Hematopoietic multipotent progenitor cell treated with erythropoietin and hydrocortisone succinate and interleukin-3 and kit ligand, for 17 days (in vitro differentiated cells): ENCODE results near the gene CTSH.
"Not testable (repeated sequence)": the region's sequence is repeated elsewhere in the genome, so short reads cannot be mapped to it uniquely, and the experiment has no call there.

ENCODE experiments used
- DNase-seq: peaks from one replicate; pipeline ENCODE4 v3.0.0-alpha.2; 2015; ENCODE audit warnings: low spot score

Gene CTSH

DNA sequence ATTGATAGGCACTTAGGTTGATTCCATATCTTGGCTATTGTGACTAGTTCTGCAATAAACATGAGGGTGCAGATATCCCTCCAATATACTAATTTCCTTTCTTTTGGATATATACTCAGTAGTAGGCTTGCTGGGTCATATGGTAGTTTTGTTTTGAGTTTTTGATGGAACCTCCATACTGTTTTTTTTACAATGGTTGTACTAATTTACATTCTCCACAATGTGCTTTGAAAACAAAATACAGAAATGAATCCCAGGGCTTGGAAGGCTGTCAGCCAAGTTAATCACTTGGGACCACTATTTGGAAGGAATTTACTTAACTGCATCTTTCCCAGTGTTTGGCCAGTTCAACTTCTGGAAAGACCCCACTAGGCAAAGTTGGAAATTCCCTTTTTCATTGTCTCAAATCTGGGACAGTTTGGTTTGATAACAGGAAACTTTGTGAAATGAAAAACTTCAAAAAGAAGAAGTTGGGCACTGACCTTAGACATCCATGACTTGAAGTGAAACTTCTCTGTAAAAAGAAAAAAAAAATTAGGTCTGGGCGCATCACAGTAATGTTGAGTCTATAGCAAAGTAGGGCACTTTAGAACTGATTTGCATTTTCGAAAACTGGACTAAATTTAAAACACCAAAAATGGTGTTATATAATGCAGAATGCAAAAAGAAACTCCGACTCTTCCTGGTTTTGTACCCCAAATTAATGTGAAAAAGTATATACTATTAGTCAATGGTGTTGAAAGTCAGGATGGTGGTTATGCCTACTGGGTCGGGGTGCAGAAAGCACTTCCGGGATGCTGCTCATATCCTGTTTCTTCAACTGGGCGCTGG is 6.0 kb downstream of the CTSH start:
- no peak for DNase-seq

DNA sequence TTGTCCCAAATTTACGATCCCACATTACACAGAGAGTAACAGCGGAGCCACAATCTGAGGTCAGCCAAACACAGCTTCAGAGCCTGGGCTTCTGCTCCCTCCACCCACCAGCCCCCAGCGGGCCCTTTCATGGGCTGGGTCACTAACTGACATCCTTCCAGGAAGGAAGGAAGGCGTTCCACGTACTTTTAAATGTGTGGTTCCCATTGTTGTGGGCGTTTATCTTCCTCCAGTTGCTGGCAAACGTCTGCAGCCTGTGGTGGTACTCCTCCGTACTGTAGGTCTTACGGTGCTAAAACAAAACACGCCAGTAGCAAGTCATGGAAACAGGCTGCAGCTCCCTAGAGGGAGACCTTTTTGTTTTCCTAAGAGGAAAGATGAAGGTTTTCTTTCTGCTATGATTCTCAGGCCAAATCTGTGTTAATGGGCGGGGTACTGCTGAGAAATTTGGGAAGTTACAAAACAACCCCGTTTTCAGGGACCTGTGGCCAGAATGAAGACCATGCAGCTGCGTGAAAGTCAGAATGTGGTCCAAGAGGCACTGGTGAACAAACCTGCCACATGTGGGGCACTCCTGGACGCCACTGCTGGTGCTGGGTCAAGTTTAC is 7.6 kb downstream of the CTSH start:
- DNase-seq = no peak

DNA sequence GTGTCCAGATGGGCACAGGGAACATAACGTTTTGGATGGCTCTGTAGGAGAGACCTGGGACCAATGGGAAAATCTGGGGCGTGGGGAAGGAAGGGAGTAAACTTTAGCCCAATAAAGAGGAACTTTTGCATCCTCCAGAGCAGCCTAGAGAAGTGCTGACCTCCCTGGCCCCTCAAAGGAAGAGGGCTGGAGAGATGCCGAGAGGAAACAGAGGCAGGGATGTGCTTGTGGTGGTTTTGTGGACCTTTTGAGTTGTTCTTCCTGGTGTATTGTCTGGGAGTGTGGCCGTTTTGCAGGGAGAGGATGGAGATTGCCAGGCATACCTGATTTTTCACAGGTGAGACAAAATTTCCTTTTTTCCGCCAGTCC is 10.2 kb downstream of the CTSH start:
- no peak for DNase-seq

DNA sequence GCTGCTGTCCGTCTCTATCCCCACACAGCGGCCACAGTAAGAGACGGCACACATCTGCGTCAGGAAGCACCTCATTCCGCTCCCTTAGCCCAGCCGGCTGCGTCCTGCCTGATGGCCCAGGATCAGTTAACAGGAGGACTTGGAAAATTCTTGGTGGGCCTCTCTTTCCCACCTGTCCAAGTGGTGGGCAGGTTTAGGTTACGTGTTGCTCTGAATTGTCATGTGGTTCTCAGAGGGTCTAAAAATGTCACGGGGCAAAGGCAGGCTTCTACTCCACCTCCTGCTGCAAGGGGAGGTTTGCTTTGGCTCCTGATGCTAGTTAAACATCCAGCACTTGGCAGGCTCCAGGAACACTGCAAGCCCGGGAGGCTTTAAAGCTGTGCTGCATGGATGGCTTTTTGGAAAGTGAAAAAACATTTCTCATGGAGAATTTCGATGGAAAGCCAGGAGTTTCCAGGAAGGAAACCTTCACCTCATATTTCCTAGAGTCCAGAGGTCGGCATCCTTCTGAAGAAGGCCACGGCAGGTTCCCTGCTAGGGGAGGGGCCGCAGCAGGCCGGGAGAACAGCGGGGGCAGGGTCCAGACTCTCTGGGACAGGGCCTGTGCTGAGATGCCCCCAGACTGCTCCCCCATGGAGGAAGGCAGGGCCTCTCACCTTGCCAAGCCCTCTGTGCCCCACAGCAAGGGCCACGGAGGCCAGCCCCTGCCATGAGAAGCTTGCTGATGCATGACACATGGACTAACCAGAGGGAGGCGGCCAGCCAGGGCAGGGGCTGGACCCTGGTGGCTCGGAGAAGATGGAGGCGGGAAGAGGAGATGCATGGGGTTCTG is 10.8 kb downstream of the CTSH start:
- no peak for DNase-seq

DNA sequence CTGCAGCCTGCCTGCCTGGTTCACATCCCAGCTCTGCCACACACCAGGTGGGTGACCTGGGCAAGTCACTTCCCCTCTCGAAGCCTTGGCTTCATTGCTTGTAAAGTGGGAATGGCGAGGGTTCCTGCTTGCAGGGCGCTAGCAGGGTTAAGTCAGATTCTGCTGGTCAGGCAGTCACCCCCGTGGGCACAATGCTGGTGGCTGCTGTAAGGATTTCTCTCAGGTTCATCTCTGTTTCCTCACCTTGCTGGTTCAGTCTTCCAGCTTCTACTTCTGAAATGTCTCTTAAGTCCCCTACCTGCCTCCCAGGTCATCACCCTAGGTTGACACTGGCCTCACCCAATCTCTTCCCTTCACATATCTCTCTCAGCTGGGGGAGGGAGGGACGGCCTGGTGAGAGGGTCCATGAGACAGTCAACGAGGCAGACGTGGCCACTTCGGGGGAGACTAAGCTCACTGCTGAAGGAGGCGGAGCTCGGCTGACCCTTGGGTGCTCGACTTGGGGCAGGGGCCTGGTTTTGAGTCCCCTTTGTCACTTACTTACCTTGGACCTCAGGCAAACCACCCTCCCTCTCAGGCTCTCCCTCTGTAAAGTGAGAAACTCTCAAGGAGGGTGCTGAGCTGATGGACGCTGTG is 11.5 kb downstream of the CTSH start:
- no peak for DNase-seq

DNA sequence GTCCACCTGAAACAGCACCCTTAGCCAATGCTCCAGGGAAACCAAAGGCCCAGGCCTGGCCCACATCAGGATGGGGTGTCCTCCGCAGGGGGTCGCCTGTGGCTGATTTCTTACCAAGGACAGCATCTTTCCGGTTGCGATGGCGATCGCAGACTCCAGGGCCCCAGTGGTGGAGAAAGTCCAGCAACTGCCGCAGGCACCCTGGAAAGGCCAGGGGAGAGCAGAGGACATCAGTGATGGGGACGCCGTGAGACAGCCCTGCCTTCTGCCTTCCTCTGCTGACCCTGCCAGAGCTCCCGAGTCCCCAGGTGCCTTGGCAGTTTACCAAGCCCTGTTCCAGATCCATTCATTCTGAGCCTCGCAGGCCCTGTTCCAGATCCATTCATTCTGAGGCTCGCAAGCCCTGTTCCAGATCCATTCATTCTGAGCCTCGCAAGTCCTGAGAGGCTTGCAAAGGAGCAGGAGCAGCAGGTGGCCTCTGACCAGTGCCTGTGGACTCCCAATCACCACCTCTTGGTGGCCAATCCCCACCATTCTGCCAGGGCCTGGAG is 12.5 kb downstream of the CTSH start:
- no peak for DNase-seq

DNA sequence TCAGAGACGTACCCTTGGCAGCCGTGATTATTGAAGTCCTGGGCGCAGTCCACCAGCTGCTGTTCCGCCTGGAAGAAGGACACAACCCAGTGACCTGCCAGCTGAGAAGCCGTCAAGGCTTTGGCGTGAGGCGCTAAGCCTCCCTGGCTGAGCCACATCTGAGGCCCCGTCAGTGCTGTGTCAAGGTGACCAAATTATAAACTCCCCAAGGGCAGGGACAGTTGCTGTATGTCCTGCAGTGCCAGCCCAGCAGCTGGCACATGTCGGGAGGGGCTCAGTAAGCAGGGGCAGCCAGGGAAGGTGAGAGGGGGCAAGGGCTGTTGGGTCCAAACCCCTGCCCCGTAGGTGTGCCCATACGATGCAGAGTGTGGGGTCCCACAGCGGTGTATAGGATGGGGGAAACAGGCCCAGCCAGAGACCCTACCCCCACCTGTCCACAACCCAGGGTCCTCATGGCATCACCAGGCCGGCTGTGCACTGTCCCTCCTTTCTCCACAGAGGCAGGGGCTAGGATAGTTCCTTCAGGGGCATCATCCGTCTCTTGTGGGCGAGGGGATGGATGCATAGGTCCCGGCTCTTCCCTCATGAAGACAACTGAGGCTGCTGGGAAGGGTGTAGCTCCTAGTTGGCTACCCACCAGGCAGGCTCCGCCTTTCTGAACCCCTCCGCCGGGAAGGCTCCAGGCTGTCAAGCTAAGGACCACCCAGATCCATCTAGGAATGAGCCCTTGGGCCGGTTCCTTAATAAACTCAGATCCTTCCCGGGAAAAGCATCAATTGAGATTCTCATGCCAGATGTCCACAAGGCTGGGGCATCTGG is 13.2 kb downstream of the CTSH start:
- DNase-seq = no peak

DNA sequence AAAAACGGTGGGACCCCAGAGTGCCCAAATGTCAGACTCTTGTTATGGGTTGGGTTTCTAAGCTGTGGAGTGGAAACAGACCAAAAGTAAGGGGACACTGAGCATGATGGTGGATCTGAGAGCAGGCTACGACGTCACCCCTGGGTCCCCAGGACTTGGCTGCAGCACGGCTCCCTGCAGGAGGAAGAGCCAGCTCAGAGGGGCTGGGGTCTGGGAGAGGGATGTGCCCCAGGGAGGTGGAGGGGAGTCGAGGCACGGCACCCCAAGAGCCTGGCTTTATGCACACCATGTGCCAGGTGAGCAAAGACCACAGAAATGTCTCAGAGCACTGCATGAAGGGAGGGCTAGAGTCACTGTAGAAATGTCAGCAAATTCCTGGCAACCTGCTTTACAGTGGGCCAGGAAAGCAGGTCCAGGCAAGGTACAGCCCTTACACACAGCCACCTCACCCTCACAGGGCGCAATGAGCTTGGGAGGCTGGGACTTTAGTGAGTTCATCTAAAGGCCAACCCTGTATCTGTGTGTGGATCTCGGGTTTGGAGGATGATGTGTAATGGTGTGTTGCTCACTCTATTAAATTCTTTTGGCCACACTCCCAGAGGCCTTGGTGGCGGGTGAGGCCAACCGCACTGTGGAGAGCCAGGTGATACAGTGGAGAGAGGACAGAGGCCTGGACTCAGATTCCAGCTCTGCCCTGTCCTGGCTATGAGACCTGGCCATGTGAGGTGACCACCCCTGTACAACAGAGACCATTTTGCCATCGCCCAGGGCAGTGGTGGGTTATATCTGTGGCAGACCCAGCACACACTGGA is 14.1 kb downstream of the CTSH start:
- no peak for DNase-seq

DNA sequence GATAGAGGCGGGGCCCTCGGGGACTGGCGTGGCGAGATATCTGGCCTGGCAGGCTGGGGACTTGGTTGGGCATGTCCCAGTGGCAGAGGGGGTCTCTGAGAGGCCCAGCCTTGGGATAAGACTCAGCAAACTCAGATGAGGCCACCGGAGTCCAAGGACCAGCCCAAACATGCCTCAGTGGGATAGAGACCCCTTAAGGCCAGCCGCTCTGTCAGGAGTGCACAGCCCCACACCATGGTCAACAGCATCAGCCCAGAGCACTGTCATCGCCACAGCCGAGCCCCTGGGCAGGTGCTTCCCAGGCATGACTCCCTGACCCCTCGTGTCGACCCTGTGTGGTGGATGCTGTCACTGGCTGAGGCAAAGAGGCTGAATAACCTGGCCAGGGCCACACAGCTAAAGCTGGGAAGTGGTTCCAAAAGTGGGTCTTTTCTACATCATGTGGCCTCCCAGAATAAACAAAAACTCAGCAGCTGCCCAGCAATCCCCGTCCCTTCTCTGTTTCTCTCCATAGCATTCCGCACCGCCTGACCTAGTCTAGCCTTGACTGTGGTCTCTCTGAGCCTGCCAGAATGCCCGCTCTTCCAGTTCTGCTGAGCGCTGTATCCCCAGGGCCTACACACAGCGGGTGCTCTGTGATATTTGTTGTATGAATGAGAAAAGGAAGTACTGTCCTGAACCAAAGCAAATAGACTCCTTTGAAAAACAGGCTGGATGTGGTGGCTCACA is 15.1 kb downstream of the CTSH start:
- DNase-seq = no peak

DNA sequence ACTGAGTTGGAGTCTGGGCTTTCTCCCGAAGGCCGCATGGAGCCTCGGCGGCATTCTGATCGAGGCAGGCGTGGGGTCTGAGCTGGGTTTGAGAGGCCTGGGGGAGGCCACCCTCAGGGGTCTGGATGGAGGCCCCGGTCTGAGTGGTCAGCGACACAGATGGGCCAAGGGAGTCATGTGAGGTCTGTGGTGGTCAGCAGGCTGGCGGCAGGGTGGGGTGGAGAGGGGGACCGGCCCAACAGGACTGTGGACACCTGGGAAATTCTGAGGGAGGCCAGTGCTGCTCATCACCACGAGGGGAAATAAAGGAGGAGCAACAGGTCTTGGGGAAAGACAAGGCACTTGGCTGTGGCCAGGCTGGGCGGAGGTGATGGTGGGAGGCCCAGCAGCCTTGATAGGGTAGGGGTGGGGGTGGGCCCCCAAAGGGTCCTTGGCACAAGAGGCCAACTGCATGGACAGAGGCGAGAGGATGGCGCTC is 16.2 kb downstream of the CTSH start:
- no peak for DNase-seq

DNA sequence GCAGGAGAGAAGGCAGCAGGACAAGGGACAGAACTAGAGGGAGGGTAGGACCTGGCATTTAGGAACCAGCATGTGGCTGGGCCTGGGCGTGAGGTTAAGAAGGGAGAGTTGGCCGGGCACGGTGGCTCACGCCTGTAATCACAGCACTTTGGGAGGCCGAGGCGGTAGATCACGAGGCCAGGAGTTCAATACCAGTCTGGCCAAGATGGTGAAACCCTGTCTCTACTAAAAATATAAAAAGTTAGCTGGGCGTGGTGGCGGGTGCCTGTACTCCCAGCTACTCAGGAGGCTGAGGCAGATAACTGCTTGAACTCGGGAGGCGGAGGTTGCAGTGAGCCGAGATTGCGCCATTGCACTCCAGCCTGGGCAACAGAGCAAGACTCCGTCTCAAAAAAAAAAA is 16.7 kb downstream of the CTSH start:
- DNase-seq = not testable (repeated sequence)

DNA sequence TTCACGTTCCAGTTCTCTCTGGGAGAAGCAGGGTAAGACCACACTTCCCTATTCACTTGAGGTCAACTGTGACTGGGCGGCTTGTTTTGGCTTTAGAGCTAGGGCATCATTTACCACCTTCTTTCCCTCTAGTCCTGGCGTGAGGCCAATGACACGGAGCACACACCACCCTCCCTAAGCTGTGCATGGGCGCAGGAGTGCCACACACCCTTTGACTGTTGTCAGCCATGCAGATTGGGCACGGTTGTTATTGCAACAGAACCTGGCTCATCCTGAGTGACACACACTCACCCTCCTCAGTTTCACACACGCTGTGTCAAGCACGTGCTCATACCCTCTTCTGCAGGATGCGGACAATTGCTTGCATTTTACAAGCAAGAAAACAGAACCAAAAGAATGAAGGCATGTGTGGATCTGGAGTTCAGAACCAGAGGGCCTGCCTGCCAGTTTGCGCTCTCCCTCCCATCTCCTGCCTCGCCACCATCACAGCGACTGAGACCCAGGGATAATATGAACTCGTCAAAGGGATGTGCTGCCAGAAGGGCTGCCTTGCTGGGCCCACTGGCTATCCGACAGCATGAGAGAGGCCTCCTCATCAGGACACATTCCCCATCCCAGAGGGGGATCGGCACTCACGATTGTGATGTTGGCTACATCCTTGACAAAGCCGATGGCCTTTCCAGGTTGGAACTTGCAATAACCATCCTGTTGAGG is 17.6 kb downstream of the CTSH start:
- no peak for DNase-seq

DNA sequence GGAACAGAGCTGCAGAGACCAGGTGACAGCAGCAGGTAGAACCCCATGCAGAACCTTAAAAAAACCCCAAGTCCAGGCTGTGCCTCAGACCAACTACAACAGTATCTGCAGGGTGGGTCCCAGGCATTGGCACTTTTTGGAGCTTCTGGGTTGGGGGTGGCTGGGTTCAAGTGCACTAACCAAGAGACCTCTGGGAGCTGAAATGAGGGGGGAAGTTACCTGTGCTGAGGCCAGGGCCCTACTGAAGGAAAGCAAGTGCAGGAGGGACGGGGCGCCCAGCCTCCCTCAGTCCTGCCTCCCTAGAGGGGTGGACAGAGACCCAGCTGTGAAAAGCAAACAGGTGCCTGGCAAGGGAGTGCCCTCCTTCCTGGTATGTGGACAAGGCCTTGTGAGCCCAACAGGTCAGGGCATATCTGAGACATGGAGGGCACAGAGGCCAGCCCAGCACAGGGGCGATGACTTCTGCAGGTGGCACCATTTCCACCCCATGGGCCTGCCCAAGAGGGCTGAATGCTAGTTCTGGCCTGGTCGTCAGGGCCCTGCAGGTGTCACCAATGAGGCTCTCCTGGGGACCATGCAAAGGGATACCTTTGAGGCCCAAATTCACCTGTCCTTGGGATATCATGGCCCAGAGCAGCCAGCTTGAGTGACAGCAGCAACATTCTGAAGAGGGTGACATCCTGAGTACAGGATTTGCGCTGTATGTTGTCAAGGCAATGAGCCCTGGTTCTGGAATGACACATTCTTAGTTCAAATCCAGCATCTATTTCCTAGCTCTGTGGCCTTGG is 18.7 kb downstream of the CTSH start:
- DNase-seq = no peak

DNA sequence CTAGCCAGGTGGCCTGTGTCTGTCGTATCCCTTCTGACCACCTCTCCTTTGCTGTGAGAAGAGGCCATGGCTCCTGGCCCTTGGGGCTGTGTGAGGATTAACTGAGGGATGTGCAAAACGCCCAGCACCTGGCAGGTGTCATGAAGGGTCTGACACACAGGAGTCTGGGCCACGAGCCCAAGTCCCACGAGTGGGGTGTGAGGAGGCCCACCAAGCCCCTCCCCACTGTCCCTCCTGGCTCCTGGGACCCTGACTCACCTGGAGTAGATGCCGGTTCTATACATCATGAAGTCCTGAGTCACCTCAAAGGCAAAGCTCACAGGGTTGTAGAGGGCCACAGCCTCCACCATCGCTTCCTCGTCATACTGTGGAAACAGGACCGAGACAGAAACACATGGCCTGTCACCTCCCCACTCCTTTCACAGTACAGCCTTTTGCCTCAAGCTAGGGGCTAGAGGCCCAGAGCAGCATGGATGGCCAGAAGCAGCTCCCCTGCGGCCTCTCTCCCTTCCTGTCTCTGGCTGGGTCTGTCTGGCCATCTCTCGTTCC is 19.7 kb downstream of the CTSH start:
- no peak for DNase-seq

DNA sequence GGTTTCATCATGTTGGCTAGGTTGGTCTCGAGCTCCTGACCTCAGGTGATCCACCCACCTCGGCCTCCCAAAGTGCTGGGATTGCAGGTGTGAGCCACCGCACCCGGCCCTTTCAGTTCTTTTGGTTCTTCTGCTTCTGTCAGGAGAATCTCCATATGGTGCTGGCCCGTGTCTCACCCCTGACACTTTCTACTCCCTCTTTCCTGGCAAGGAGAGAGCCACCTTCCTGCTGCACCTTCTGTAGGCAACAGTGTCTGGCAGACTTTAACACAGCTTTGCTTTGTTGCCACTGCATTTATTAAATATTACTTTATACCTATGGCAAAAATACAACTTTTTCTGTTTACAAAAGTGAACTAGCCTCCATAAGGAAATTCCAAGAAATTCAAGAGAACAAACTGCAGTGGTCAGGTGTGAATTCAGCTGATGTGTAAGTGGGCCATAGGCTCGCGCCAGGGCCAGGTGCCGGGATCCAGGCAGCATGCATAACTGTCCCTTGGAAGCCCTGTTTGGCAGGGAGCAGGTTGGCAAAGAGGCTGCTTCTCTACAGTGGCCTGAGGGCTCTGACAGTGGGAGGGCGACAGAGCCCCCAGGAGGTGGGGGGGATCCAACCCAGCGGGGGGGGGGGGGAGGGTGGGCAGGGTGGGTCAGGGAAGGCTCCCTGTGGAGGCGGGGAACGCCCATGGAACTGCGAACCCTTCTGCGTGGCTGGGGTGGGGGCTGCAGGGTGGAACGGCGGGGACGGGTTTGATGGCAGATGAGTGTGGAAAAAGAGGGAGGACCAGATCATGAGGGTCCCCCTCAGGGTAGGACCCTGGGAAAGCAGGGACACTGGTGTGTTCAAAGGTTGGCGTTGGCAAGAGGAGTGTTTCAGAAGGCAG is 21.1 kb downstream of the CTSH start:
- no peak for DNase-seq

DNA sequence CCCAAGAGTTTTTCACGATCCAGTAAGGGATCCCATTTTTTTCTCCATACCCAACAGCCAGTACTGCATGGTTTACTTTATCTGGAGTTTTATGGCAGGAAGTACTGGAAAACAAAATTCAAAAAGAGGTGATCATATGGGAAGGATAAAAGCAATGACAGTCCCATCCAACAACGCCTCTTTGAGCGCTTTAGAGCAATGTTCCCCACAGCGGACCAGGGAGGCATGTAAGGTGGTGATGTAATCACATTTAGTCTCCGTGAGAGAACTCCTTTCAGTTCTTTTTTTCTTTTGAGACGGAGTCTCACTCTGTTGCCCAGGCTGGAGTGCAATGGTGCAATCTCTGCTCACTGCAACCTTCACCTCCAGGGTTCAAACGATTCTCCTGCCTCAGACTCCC is 21.8 kb downstream of the CTSH start:
- no peak for DNase-seq

DNA sequence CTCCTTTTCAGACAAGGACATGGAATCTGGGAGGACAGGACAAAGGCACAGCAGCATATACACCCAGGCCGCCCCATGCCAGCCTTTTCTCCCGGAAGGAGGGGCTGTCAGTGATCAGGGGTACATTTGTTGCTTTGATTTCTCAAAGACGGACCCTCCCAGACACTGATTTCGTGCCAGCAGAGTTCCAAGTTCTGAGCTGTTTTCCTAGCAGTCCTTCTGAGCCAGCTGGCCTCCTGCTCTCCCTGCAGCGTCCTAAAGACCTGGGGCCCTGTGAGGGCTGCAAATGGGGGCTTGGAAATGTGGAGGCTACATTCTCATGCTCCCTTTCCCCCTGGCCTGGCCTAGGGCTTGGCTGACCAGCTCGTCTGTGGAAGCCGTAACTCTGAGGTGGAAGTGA is 22.3 kb downstream of the CTSH start:
- no peak for DNase-seq
